NCI-H510A (cell line): ENCODE results near the gene HK1.

Source experiments
- DNase-seq: peaks from one replicate; lab custom pipeline; 2025; lab: John Stamatoyannopoulos, UW

HK1 gene

DNA sequence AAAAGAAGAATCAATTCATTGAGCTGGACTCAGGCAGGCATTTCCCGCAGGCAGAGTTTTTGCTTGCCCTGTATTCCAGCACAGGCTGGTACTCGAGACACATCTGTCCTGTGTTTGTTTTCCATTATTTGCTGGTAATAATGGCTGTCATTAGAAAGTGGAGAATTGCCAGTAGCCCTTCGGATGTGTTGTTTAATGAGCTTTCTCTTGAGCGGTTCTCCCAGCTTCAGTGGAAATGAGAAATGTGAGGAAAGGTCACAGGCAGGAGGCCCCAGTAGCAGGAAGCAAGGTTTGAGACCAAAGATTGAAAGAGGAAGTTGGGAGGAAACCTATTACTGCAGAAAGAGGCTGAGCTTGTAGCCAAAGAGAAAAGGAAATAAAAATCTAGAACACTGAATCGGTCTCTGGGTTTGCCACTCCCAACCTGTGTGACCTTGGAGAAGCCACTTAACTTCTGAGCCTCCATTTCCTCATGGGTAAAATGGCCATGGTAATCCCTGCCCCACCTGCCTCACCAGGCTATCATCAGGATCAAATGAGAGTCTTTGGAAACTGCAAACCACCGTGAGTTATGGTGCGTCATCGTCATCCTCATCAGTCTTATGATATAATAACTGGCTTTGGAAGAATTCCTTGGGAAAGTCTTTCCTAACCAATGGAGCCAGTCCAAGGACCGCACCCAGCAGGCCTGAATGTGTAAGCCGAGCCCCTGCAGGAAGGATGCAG is 70.7 kb downstream of the HK1 start:
- no peak for DNase-seq

DNA sequence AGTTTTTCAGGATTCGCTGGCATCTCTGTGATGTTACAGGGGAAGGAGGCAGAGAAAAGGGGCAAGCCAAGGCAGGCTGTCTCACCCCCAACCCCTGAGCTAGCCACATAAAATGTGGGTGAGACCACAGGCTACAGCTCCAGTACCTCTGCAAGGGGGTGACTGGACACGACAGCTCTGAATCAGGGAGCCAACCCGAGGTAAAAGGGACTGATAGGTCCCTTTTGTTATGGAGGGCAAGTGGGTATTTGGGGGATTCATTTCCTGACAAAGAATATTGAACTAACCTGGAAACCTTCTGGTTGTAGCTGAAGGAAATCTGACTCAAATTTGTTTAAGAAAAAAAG is 71.2 kb downstream of the HK1 start:
- no peak for DNase-seq

DNA sequence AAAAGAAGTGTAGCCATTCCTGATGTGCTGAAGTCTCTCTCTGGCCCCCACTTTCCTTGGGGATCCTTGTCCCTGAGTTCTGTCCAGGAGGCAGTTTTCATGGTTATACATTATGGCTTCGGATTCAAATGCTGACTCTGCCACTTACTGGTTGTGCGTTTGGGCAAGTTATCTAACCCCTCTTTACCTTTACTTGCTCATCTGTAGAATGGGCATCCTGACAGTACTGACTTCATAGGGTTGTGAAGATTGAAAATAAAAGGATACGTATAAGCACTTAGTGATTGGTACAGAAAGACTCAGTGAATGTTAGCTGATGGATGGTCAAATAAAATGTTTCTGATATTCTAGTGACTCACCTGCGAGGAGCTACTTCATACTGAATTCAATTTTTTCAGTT is 73.3 kb downstream of the HK1 start:
- DNase-seq, result no peak

DNA sequence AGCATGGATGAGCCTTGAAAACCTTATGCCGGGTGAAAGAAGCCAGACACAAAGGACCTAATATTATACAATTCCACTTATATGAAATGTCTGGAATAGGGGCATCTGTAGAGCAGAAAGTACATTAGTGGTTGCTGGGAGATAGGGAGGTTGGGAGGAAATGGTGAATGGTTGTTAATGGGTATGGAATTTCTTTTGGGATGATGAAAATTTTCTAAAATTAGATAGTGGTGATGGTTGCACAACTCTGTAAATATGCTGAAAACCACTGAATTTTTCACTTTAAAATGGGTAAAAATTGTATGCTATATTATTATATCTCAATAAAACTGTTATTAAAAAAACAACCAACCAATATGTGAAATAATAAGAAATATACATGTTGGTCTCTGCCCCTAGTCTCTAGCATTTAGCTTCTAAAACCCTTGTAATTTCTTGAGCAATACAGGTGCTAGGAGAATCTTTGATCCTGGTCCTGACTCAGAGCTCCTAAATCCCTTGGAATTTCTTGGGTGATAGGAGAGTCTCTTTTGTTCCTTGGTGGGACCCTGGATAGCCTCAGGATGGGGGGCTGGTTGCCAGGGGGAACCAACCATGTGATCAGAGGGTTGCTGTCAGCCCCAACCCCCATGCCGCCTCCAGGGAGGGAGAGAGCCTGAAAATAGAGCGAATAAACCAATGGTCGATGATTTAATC is 74.4 kb downstream of the HK1 start:
- no peak for DNase-seq

DNA sequence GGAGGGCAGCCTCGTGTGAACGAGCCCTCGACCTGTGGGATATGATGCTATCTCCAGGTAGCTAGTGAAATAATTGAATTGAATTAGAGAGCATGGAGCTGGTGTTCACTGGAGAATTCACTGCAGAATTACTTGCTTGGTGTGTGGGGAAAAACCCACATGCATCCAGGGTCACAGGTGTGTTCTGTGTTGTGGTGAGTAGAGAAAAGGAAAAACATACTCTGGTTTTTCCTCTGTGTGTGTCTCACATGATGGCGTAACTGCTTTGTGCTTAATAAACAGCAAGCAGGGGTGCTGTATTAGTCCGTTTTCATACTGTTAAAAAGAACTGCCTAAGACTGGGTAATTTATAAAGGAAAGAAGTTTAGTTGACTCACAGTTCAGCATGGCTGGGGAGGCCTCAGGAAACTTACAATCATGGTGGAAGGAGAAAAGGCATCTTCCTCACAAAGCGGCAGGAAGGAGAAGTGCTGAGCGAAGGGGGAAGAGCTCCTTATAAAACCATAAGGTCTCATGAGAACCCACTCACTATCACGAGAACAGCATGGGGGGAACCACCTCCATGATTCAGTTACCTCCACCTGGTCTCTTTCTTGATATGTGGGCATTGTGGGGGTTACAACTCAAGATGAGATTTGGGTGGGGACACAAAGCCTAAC is 75.8 kb downstream of the HK1 start:
- DNase-seq, result no peak

DNA sequence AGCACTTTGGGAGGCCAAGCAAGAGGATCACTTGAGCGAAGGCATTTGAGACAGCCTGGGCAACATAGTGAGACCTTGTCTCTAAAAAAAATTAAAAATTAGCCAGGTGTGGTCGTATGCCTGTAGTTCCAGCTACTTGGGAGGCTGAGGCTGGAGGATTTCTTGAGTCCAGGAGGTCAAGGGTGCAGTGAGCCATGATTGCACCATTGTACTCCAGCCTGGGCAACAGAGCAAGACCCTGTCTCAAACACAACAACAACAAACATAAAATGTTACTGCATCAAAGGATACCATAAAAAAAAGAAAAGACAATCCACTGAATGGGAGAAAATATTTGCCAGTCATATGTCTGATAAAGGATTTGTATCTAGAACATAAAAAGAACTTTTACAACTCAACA is 77.9 kb downstream of the HK1 start:
- DNase-seq, result no peak

DNA sequence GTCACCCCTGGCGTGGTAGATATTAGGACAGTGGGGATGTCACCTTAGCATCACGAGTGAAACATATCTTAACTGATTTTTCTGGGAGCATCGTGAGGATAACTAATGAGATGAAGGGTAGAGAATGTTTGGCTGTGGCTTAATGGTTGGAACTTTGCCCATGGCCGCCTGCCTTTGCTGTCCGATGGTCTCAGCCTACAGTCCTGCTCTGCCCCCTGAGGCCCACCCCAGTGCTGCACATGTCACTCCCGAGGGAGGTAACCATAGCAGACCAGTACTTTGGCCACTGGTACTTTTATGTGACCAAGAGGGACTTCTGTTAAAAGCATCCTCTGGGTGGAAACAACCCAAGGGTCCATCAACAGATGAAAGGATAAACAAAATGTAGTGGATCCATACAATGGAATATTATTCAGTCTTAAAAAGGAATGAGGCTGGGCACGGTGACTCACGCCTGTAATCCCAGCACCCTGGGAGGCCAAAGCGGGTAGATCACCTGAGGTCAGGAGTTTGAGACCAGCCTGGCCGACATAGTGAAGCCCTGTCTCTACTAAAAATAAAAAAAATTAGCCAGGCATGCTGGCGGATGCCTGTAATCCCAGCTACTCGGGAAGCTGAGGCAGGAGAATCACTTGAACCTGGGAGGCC is 80.0 kb downstream of the HK1 start:
- DNase-seq, result no peak

DNA sequence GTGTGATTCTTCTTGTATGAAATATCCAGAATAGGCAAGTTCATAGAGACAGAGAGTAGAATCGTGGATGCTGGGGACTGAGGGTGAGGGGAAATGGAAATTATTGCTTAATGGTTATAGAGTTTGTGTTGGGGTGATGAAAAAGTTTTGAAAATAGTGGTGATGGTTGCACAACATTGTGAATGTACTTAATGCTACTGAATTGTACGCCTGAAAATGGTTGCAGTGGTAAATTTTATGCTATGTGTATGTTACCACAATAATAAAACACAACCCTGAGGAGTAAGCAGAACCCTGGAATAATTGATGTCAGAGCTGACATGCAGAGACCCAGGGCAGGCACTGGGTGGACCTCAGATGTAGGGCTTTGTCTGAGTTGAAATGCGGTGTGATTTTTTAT is 80.9 kb downstream of the HK1 start:
- no peak for DNase-seq

DNA sequence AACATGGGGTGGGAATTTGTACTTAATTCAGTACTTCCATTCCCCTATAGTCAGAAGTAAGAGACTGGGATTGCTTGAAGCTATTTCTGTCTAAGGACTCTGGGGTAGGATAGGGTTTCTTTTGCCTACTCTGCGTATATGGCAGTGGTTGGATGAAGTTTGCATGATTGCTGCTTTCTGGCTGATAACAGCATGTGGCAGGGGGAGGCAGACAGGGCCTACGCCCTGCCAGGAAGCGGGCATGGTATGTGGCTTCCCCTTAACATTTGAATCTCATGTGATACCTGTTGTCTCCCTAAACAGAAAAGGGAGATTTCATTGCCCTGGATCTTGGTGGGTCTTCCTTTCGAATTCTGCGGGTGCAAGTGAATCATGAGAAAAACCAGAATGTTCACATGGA is 81.3 kb downstream of the HK1 start:
- no peak for DNase-seq

DNA sequence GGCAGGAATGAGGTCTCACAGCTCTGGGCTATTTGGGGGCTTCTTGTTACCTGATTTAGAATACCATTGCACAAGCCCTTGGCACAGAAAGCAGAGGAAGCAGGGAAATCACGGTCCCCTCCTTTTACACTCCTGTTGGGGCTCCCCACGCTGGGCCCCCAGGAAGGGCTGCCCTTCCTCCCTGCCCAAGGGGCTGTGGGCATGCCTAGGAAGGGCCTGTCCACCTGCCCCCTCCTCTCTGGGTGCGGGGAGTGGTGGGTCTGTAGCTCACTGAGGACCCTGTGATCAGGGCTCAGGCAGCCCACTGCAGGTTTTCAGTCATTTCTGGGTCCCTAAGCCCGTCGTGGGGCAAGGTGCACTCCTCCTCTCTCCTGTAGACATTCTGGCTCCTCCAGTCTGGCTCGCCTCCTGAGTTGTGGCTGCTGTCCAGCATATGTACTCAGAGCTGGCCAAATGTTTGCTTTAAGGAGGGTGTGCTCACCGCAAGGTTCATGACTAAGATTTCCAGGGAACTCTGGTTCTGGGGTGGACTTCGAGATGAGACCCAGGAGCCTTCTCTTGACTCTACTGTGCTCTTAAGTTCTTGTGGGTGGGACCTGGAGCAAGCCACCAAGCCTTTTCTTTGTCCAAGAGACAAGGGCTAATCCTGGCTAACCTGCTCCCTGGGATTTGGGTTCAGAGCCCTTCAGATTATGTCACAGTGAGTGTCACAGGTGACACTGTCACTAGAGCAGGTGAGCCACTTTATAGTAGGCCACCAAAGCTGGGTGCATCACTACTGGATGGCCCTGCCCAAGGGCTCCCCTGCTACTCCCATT is 82.4 kb downstream of the HK1 start:
- no peak for DNase-seq

DNA sequence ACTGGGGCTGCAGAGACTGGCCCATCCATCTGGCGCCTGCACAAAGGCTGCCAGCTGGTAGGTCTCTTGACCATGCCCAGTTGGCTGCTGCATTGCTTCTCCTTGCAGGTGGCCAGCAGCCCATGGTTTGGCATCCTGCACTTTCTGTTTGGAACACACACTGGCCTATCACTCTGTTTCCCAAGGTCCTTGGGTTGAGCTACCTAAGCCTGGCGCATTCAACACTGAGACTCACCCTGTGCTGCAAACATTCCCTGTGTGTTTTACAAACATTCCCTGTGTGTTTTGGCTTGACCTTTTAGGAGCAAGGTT is 83.0 kb downstream of the HK1 start:
- DNase-seq, result no peak

DNA sequence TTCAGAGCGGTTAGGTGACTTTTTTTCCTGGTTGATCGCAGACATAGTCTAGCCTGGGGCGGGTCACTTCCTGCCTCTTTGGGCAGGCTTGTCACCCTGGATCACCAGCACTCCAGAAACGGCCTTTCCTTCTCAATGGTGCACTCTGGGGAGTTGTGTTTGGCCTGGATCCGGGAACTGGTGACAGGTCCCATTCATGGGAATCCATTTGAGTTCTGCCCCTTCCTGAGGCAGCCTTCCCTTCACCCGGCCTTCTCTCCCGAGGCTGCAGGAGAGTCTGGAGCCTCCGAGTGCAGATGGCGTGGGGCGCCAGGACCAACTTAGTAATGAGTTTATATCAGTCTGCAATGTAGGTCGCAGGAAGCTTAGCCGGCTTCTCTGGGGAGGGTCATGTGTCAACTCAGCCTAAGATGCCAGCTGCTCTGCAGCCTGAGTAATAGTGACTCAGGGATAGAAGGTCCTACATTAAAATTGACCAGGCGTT is 84.2 kb downstream of the HK1 start:
- DNase-seq, result no peak

DNA sequence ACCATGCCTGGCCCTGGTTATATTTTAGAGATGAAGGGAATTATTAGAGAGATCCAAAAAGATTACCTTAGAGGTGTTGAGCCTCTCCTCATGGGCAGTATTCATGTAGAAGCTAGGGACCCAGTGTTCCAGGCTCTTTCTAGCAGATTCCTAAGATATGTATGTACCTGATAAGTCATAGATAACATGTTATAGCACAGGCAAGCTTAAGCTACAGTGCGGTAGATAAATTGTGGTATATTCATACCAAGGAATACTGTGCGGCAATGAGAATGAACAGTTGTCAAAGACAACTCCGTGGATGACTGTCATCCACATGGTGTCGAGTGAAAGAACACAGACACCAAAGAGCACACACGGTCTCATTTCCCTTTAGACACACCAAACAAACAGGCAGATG is 85.4 kb downstream of the HK1 start:
- no peak for DNase-seq

DNA sequence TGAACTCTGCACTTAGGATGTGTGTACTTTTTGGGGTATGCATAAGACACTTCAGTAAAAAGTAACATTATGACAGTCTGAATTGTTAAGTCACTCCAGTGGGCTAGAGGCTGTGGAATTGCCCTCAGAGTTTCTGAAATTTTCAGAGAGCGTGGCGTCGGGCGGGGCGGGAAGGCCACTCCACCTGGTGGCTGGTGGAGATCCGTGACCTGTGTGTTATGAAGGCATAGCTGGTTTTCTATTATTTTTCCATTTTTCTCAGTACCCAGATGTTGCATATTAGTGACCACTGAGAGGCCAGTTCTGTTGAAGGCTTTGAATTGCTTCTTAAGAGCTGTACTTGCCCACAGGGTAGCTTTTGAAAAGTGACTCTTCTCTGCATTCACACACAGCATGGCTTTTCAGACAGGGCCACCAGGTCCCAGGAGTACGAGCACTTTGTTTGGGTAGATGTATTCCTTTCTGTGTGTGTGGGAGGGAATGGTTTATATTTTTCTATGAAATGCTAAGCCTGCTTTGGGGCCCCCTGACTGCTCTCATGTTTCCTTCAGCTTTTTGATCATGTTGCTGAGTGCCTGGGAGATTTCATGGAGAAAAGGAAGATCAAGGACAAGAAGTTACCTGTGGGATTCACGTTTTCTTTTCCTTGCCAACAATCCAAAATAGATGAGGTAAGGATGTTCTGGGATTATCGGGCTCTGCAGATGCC is 86.1 kb downstream of the HK1 start:
- DNase-seq, result no peak

DNA sequence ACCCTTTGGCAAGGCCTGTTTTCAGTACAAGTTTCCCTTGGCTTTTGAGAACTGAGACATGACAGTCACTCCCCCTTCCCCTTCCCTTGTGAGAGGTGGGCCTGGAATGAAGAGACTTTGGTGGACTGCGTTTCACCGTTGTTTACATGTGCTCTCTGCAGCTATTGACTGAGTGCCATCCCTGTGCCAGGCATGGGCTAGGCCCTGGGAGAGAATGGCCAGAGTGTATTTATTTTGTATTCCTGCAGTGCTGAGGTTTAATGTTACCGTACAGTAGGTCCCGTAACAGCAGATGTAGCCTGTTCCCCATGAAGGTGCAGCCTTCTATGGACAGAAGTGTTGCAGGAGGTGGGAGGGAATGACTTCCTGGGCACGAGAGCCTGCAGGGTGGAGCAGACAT is 88.4 kb downstream of the HK1 start:
- DNase-seq, result no peak

DNA sequence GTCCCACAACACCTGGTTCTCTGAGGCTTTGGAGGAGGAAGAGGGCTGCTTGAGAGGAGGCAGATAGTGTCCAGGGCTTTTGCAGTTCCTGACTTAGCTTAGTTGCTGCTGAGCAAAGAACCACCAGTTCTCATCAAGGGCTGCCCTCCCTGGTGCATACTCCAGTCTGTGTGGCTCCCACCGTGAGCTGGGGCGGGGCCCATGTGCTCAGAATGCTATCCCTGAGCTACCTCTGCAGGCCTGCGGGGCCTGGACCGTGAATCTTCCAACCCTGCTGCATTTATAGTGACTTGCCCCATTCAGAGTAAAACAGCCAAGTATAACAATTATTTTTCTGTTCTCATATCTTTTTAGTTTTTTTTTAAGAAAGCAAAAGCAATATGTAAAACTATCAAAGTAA is 89.2 kb downstream of the HK1 start:
- no peak for DNase-seq

DNA sequence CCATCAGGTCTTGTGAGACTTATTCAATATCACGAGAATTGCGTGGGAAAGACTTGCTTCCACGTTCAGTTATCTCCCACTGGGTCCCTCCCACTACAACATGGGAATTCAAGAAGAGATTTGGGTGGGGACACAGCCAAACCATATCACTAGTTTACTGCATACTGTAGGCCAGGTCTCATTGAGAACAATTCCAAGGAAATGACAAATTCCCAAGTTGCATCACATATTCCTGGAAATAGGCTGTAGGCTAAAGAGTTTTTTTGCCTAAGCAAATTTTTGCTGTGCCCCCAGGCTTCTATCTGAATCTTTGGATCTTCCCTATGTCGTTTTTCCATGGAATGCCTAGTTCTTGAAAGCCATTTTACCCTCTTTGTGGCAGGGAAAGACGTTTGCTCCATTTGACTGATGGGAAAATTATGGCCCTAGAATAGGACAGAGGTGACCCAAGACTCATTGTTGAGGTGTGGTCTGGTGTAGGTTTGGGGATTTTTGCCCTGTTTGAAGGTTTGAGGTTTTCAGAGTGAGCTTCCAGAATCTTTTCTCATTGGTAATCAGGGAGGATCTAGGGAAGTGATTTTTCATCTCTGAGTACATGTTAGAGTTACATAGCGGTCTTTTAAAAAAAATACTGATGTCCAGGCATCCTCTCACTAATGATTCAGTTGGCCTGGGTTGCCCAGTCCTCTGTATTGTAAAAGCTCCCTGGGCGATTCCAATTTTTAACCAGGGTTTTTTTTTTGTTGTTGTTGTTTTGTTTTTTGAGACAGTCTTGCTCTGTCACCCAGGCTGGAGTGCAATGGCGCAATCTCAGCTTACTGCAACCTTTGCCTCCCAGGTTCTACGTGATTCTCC is 94.1 kb downstream of the HK1 start:
- DNase-seq, result no peak

DNA sequence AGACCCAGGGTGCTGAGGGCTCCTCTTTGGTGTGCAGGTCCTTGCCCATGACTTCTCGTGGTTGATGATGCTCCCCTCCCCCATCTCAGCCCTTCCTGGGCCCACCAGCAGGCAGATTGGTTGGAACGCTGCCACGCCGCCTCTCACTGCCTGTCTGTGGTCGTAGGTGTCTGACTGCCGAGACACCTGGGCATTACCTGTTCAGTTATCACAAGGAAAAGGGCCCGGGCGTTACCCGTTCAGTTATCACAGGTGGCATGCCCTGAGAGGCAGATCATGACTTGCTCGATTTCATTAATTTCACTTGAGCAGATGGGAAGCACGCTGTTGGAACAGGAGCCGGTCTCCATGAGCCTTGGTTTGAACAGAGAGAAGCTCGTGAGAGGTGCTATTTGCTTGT is 95.9 kb downstream of the HK1 start:
- DNase-seq, result no peak

DNA sequence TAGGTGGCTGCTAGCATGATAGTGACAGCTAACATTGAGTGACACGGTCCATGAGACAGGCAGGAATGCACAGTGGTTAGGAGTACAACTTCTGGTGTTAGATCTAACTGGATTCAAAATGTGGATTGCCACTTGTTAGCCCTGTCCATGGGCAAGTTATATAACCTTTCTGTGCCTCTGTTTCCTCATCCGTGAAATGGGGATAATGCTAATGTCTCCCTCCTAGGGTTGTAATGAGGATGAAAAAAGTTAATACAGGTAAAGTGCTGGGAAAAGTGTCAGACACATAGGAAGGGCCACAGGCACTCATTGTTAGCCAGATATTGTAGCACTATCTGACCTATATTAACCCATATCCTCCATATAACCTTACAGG is 96.6 kb downstream of the HK1 start:
- DNase-seq, result no peak

DNA sequence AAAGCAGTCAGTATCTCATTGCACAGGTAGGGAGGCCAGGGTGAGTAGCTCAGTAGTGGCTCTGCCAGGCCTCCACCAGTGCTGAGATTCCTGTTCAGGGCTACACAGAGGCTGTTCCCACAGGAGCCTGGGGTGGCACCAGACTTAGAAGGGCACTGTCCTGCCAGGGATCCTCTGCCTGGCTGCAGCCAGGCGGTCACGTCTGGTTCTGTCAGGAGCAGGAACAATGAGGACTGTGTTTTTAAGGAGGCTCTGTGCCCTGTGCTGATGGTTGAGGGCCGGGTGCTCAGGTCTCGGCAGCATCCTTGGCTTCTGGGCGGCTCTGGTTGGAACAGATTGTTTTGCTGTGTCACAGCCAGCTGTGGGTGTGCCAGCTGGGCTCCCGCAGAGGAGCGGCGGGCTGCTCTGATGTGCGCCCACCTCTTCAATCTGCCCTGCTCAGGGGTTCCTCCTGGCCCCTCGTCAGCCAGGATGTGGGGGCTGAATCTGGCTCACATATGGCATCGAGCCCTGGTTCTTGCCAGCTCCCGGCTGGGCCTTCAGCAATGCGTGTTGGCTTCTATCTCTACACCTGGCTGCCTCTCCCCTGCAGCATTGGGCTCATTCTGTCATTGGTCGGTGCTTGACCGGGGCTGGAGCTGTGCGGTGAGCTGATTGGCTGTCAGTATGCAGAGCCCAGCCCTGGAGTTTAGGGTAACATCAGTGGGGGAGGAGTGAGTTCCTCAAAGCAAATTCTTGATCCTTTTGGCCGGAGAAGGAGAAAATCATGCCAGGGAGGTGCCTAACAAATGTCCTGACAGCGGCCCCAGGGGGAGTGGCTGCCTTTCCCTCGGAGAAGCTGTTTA is 97.2 kb downstream of the HK1 start:
- no peak for DNase-seq
